ENCODE data around the gene PAXIP1.

The PAXIP1 gene

DNA sequence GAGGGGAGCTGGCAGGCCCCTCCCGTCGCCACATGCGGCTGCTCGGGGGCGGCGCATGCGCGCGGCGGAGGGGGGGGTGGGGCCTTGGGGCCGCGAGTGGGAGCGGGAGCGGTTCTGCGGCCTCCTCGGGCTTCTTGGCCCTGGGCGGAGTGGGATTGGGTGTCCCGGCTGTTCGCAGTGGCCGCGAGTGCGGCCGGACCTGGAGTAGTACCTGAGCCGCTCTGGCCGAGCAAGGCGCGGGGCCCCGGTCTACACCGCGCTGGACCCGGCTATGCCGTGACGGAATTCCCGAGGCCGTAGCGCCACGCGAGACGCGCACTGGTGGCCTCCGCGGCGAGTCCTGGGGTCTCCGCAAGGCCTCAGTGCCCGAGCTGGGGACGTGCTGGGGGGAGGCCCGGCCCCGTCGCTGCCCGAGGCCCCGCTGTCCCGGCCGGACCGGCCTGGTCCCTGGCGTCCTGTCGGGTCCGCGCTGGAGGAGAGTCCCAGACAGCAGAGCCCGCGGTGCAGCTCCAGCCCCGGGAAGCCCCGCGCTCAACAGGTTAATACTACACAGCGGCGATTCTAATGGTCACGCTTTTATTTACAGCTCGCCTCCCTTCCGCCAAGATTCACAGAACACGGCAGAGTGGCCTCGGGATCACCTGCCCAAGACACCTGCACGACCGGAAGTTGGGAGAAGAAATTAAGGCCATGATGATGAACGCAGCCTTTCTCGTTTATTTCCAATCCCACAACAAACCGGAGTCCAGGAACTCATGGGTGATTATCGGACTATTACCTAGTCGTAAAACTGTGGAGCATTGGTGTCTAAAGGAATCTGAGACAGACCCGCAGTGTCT is 671 bp upstream of the PAXIP1 start:
- Mint-ChIP-seq H3K4me3 (peak overlapping the region; percentile 96), H3K9me3 (ENCODE audit: low read depth) (no peaks in the 10 kb centered on the region), H3K36me3 (peaks cover 7% of the 10 kb centered on the region), H3K4me1 (ENCODE audit: low read depth) (peaks cover 23% of the 10 kb centered on the region), H3K27ac (peak overlapping the region; percentile 97), H3K27me3 (no peaks in the 10 kb centered on the region)

DNA sequence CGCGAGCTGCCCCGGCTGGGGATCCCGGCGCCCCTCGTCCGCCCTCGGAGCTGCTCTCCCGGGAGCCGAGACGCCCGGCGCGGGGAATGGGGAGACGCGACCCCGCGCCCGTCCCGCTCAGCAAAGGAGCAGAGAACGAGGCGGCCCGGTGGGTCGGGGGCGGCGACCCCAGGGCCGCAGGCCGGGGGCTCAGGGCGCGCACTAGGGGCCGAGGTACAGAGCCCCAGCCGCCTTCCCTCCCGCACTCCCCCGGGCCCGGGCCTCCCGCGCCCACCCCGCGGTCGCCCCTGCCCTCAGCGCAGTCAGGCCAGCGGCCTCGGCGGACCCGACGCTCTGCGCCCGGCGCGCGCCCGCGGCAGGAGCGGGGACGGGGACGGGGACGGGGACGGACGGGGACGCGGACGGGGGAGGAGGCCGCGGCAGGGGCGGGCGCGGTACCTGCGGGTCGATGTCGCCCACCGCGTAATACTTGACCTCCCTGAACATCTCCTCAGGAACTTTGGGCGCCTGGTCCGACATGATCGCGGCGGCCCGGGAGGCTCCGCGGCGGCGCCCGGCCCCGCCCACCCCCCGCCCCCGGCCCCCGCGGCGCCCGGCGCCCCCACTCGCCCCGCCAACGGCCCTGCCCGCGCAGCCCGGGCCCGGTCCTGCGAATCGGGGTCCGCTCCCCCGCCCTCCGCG is 373 bp downstream of the PAXIP1 start:
- H3K9me3 Mint-ChIP-seq (ENCODE audit: low read depth) = no peaks in the 10 kb centered on the region
- H3K4me1 Mint-ChIP-seq (ENCODE audit: low read depth) = peaks cover 20% of the 10 kb centered on the region
- H3K27me3 Mint-ChIP-seq = no peaks in the 10 kb centered on the region
- H3K36me3 Mint-ChIP-seq = peaks cover 4% of the 10 kb centered on the region
- H3K4me3 Mint-ChIP-seq = no peak overlapping the region
- H3K27ac Mint-ChIP-seq = no peak overlapping the region

DNA sequence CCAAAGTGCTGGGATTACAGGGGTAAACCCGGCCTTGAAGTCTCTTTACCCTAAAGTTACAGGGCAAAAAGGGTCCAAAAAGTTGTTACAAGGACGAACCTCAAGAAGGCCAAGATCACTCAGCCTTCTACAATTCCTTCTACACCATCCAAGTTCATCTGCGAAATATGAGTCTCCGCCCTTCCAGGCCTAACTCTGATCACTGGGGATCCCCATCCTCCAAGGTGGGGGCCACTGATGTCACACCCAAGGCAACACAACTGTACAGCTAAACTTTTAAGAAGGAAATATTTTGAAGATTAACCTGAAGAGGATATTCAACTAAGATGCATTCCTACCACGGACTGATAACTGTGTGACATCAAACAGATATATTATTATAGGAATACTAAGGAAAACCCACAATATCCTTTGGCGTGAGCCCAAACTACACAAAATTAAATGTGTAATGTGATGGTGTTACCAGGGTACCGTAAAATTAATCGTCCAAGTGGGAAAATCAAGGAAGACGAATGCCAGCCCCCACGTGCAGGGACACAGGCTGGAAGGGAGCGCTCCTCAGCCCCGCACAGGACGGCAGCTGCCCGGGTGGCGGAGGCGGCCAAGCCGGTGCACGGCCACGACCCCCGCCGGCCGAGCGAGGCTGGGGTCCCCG is 1.0 kb downstream of the PAXIP1 start:
- H3K27me3 Mint-ChIP-seq = no peaks in the 10 kb centered on the region
- peaks cover 20% of the 10 kb centered on the region for H3K4me1 Mint-ChIP-seq (ENCODE audit: low read depth)
- H3K36me3 Mint-ChIP-seq = peaks cover 6% of the 10 kb centered on the region
- H3K4me3 Mint-ChIP-seq = no peak overlapping the region
- no peaks in the 10 kb centered on the region for H3K9me3 Mint-ChIP-seq (ENCODE audit: low read depth)
- peak overlapping the region; percentile 93 for H3K27ac Mint-ChIP-seq

DNA sequence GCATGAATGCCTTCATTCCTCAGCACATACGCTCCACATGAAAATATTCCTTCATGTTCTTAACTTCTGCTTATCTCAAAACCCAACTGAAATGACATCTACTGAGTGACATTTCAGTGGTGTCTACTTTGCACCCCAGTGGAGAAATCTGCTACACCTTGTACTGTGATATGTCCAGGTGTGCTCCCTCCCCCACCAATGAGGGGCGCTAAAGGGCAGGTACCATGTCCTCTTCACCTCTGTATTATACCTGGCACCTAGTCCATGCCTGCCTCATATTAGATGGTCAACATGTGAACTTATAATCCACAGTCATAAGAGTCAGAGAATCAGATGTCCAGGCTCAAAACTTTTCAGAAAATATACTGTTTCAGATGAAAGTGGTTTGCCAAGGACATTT is 2.1 kb downstream of the PAXIP1 start:
- H3K36me3 Mint-ChIP-seq = peaks cover 6% of the 10 kb centered on the region
- H3K4me3 Mint-ChIP-seq = no peak overlapping the region
- H3K9me3 Mint-ChIP-seq (ENCODE audit: low read depth) = no peaks in the 10 kb centered on the region
- no peaks in the 10 kb centered on the region for H3K27me3 Mint-ChIP-seq
- H3K27ac Mint-ChIP-seq = no peak overlapping the region
- H3K4me1 Mint-ChIP-seq (ENCODE audit: low read depth) = peaks cover 20% of the 10 kb centered on the region

DNA sequence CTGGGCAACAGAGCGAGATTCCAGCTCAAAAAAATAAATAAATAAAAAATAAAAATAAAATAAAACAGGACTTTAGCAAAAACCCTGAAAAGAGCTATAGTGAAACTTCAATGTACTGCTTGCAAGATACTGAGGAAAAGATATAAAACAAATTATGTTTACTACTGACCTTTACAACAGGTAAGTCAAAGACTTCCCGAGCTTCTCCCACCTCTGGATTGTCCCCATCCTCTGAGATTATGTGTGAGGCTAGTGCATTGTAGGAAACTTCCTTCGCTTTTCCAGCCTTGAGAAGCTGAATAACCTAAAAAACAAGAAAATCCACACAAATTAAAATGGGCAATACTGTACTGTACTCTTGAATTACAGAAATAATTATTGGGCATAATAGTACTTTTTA is 4.4 kb downstream of the PAXIP1 start:
- H3K9me3 Mint-ChIP-seq (ENCODE audit: low read depth) = no peaks in the 10 kb centered on the region
- no peak overlapping the region for H3K4me3 Mint-ChIP-seq
- H3K27ac Mint-ChIP-seq = no peak overlapping the region
- H3K36me3 Mint-ChIP-seq = peaks cover 5% of the 10 kb centered on the region
- H3K4me1 Mint-ChIP-seq (ENCODE audit: low read depth) = peaks cover 6% of the 10 kb centered on the region
- no peaks in the 10 kb centered on the region for H3K27me3 Mint-ChIP-seq

DNA sequence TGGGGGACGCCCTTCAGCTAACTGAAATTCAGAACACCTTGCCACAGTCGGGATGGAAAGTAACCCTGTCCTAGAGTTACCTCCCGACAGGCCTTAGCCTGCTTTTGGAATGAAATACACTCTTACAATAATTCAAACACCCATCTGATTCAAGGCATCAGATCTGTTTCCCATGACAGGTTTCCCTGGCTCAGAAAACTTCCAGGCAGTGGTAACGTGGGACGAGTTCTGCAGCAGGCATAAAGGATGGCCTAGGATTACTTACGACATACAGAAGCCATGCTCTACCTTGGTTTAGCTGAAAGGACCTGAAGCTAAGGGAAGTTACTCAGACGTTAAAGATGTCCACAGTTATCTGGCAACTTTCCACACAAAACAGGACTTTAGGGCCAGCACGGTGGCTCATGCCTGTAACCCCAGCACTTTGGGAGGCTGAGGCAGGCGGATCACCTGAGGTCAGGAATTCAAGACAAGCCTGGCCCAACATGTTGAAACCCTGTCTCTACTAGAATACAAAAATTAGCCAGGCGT is 5.0 kb downstream of the PAXIP1 start:
- peaks cover 6% of the 10 kb centered on the region for H3K4me1 Mint-ChIP-seq (ENCODE audit: low read depth)
- no peaks in the 10 kb centered on the region for H3K9me3 Mint-ChIP-seq (ENCODE audit: low read depth)

DNA sequence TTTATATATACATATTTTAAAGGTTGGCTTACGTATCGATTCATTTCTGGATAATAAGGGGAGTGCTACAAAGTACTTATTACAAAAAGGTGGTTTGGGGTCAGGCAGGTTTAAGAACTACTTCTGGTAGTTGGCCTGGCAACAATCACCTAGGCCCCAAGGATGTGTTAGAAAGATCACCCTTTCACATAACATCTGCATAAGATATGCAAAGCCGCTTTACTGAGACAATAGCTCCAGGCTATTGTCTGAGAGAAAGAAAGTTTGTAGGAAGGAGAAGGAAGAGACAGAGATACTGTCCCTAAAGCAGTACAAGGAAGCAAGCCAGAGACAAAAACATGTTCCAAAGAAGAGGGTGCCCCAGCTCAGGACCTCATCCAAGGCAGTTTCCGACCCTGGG is 6.2 kb downstream of the PAXIP1 start:
- Mint-ChIP-seq H3K27ac (no peak overlapping the region), H3K36me3 (peaks cover 10% of the 10 kb centered on the region), H3K4me3 (no peak overlapping the region), H3K4me1 (ENCODE audit: low read depth) (peaks cover 2% of the 10 kb centered on the region), H3K9me3 (ENCODE audit: low read depth) (no peaks in the 10 kb centered on the region), H3K27me3 (no peaks in the 10 kb centered on the region)

More for the DNA sequence above, 5.0 kb downstream of the PAXIP1 start:
- Mint-ChIP-seq H3K4me3 (no peak overlapping the region), H3K27ac (no peak overlapping the region), H3K27me3 (no peaks in the 10 kb centered on the region), H3K36me3 (peaks cover 9% of the 10 kb centered on the region)

DNA sequence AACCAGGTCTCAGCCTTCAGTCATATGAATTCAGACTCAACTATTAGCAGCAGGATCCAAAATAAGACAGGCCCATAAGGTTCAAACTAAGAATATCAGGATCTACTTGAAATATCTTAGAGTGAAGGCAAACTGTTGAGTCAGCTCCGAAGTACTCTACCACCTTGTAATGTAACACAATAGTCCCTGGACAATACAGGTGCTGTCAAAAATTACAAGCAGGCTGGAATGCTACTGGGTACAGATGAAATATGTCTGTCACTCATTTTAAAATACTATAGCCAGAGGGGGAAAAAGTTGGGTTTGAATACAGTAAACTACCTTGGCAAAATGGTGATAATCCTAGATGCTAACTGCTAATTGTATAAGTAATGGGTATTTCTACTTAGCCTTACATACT is 6.8 kb downstream of the PAXIP1 start:
- Mint-ChIP-seq H3K4me1 (ENCODE audit: low read depth) (peaks cover under 1% of the 10 kb centered on the region), H3K27ac (no peak overlapping the region), H3K9me3 (ENCODE audit: low read depth) (no peaks in the 10 kb centered on the region), H3K4me3 (no peak overlapping the region), H3K36me3 (peaks cover 12% of the 10 kb centered on the region), H3K27me3 (no peaks in the 10 kb centered on the region)

DNA sequence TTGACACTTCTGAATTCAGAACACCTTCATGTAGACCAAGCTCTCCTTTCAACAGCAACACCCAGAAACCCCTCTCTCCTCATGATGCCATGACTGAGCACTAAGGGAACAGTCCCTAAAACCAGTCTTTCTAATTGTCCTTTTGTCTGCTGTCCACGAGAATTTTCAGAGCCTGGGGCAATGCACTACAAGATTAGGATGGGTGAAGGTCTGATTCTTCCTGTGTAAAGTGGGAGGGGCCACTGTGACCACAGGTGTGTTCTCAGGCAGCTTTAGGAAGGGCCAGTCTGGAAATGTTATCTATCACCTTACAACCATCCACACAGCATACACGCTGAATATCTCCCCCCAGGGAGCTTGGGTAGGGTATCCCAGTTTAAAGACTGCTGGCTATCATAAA is 7.9 kb downstream of the PAXIP1 start:
- Mint-ChIP-seq H3K4me1 (ENCODE audit: low read depth) (peaks cover 2% of the 10 kb centered on the region), H3K4me3 (no peak overlapping the region), H3K27me3 (no peaks in the 10 kb centered on the region), H3K27ac (no peak overlapping the region), H3K9me3 (ENCODE audit: low read depth) (no peaks in the 10 kb centered on the region), H3K36me3 (peaks cover 14% of the 10 kb centered on the region)

DNA sequence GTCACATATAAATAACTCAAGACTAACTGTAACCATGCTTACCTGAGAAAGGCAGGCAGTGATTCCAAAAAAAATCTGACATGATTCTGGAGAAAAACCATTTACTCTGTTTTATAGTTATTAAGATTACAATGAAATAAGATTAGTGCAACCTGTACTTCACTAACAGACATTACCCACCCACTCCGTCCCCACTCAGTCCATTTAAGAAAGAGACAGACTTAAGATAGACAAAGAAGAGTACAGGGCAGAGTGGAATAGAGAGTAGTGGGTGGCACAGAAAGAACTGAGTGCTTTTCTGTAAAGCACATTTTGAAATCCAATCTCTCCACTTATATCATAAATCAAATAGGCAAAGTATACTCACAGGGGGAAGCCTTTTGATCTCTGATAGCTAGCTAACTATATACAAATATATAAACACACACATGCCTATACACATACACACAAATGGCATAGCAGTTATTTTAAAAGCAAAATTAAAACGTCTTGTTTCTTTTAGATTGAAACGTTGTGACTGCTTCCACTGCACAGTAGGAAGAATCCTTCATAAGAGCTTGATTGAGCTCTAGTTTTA is 11.9 kb downstream of the PAXIP1 start:
- Mint-ChIP-seq H3K4me3 (no peak overlapping the region), H3K4me1 (ENCODE audit: low read depth) (peaks cover 2% of the 10 kb centered on the region), H3K36me3 (peaks cover 11% of the 10 kb centered on the region), H3K27ac (no peak overlapping the region), H3K9me3 (ENCODE audit: low read depth) (no peaks in the 10 kb centered on the region), H3K27me3 (no peaks in the 10 kb centered on the region)

DNA sequence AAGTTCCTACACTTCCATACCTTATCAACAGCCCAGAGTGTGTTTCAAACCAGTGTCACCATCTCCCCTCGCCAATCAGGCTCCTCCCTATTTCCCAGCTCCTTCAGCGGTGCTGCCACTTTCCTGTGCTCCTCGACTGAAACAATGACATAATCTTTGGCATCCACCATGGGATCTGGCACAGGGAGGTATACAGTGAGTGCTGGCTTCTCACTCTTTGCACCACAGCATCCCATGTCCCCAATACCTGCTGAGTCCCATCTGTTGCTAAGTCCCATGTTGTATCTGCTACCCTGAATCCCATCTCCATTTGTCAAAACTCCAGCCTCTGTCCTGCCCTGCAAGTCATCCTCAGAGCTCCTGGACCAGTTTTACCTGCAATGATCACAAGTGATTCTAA is 15.4 kb downstream of the PAXIP1 start:
- H3K27ac Mint-ChIP-seq = no peak overlapping the region
- H3K36me3 Mint-ChIP-seq = peaks cover 8% of the 10 kb centered on the region
- H3K4me3 Mint-ChIP-seq = no peak overlapping the region
- no peaks in the 10 kb centered on the region for H3K9me3 Mint-ChIP-seq (ENCODE audit: low read depth)
- no peaks in the 10 kb centered on the region for H3K27me3 Mint-ChIP-seq
- peaks cover 2% of the 10 kb centered on the region for H3K4me1 Mint-ChIP-seq (ENCODE audit: low read depth)

DNA sequence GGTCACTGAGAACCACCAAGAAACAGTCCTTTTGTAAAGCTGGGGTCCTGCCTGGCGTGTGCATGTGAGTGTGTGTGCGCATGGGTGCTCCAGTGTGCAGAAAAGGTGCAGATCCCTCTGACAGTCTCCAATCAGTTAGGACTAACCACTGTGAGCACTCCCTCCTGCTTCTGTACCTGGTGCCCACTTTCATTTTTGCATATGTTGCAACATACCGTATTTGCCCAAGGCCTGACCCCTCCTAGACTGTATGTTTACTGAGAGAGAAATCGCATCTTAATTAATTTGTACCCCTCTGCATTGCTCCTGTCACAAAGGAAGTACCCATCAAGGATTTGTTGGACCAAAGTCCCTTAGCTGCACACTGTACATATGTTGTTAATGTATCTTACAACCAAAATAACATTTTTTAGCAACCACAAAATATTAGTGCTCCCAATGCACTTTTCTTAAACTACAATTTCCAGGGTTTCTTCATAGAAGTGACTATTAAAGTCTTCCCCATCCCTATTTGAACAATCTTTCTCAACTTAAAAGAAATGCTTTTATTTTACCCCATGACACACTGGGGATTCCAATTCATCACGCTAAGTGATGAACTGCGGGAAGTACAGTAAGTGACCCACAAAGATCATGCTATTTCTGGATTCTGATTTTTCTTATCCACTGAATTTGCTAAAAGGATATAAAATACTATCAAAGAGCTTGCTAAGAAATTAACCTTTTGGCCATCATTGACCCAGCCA is 16.6 kb downstream of the PAXIP1 start:
- Mint-ChIP-seq H3K9me3 (ENCODE audit: low read depth) (no peaks in the 10 kb centered on the region), H3K4me1 (ENCODE audit: low read depth) (peaks cover 2% of the 10 kb centered on the region), H3K27me3 (no peaks in the 10 kb centered on the region), H3K27ac (no peak overlapping the region), H3K4me3 (no peak overlapping the region), H3K36me3 (peaks cover 8% of the 10 kb centered on the region)

DNA sequence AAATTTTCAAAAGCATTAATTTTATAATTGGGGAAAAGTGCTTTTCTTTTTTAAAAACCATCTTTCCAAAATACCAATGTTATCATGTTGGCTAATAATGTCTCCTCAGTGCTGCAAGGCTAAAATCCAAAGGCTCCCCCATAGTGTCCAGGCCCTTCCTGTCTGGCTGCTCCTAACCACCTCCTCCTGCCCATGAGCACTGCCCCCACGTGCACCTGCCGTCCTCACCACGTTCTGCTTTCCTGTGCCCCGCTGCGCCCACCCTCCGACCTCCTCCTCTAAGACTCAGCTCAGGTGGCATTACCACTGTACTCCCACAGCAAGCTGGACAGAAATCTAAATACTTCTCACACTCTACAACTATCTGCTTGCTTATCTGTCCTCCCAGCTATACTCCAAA is 17.7 kb downstream of the PAXIP1 start:
- H3K27me3 Mint-ChIP-seq = no peaks in the 10 kb centered on the region
- H3K4me1 Mint-ChIP-seq (ENCODE audit: low read depth) = no peaks in the 10 kb centered on the region
- no peak overlapping the region for H3K4me3 Mint-ChIP-seq
- no peaks in the 10 kb centered on the region for H3K9me3 Mint-ChIP-seq (ENCODE audit: low read depth)
- H3K27ac Mint-ChIP-seq = no peak overlapping the region
- peaks cover 9% of the 10 kb centered on the region for H3K36me3 Mint-ChIP-seq

DNA sequence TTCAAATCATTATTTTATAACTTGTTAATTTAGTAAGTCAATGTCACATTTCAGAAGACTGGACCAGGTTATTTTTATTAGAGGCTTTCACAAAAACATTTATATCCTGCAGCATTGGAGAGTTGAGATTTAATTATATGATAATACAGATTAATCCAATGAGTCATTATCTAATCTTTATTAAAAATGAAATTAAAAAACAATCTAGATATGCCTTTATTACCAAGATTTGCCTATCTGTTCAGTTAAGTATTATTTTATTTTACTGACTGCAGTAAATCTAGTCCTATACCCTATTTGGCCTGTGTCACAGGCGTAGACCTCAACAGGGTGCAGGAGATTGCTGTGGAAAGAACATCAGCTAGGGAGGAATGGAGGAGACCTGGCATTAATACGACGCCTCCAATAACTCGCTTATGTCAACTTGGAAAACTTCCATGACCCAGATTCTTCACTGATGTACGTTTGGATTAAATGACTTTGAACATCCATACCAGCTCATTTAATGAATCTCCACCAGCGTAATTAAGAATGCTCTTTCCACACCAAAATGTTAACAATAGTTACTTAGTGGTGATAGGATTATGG is 18.2 kb downstream of the PAXIP1 start:
- peaks cover 10% of the 10 kb centered on the region for H3K36me3 Mint-ChIP-seq
- H3K4me3 Mint-ChIP-seq = no peak overlapping the region
- no peaks in the 10 kb centered on the region for H3K27me3 Mint-ChIP-seq

More for the DNA sequence above, 18.2 kb downstream of the PAXIP1 start:
- no peaks in the 10 kb centered on the region for H3K4me1 Mint-ChIP-seq (ENCODE audit: low read depth)
- H3K27ac Mint-ChIP-seq = no peak overlapping the region
- H3K9me3 Mint-ChIP-seq (ENCODE audit: low read depth) = no peaks in the 10 kb centered on the region
